ENCODE measurements around the gene DCK.

DCK gene

DNA sequence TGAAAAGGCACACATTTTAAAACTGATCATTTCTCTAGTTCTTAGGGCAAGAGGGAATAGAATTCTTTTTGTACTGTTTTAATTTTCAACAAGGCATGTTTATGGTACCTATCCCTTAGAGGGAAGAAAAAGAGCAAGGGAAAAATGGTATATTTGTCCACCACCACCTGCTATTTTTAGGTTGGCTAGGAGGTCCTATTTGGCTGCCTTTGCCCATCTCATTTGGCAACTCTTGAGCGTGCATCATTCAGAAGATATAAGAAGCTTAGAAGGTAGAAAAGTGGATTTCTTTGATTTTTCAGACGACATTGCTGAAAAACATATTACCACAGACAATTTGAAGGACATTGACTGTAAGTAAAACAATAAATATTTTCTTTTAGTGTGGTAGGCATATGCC, 69.0 kb downstream of the DCK start:
- H2BK120ac ChIP-seq (ENCODE audit: insufficient read depth, low read length, poor library complexity) = no peak overlapping the region
- H2AK5ac ChIP-seq (ENCODE audit: low read length) = no peak overlapping the region
- no peaks in the 10 kb centered on the region for H3K79me2 ChIP-seq (ENCODE audit: control insufficient read depth, insufficient read depth, low read length, poor library complexity)
- no peaks in the 10 kb centered on the region for H3K4me1 ChIP-seq (ENCODE audit: control insufficient read depth in 1 of 2, insufficient read depth in 2 of 2, low read length in 2 of 2)
- no peaks in the 10 kb centered on the region for H3K36me3 ChIP-seq (ENCODE audit: control insufficient read depth in 1 of 2, insufficient read depth in 2 of 2, low read length in 2 of 2)
- H3K14ac ChIP-seq (ENCODE audit: low read length) = no peak overlapping the region
- H3K4me3 ChIP-seq (ENCODE audit: low read depth, low read length) = no peak overlapping the region
- H3K79me1 ChIP-seq (ENCODE audit: low read length) = no peaks in the 10 kb centered on the region
- H4K12ac ChIP-seq (ENCODE audit: low read depth, low read length) = no peak overlapping the region
- no peak overlapping the region for H3K4ac ChIP-seq (ENCODE audit: low read depth, low read length)
- no peak overlapping the region for H2AFZ ChIP-seq (ENCODE audit: insufficient read depth, low read length, poor library complexity)
- H4K91ac ChIP-seq (ENCODE audit: low read depth, low read length) = no peak overlapping the region
- no peak overlapping the region for H3K23ac ChIP-seq (ENCODE audit: low read length)
- H3K18ac ChIP-seq (ENCODE audit: low read length) = no peak overlapping the region
- no peaks in the 10 kb centered on the region for H3K9me3 ChIP-seq (ENCODE audit: insufficient read depth, low read depth, low read length)
- H2BK5ac ChIP-seq (ENCODE audit: low read depth, low read length, poor library complexity) = no peak overlapping the region
- no peak overlapping the region for H3K4me2 ChIP-seq (ENCODE audit: low read length)
- DNase-seq = no peak
- no peak overlapping the region for H2BK12ac ChIP-seq (ENCODE audit: low read length)
- H3K27ac ChIP-seq (ENCODE audit: low read depth, low read length) = no peak overlapping the region
- no peak overlapping the region for H3K9ac ChIP-seq (ENCODE audit: low read length)
- H4K8ac ChIP-seq (ENCODE audit: low read depth, low read length) = no peak overlapping the region
- H3K27me3 ChIP-seq (ENCODE audit: insufficient read depth, low read length) = no peaks in the 10 kb centered on the region
- WGBS (ENCODE audit: extremely low coverage, insufficient coverage, insufficient read length) = no CpG with 5 or more reads among the region's 2 CpGs

DNA sequence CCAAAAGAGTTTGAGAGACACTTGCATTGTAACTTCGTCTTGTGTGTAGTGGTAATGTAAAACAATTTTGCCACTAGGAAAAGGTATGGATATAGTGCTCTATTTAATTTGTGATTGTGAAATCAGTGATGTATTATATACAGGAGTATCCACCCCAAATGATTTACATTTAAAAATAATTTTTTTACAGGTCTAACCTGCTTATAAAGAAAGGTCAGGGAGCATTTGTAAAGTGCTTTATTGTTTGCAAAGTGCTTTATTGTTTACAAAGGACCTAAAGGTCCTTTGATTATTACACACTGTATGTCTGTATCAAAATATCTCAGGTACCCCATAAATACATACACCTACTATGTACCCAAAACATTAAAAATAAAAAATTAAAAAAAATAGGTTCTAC, 70.3 kb downstream of the DCK start:
- H3K9ac ChIP-seq (ENCODE audit: low read length) = no peak overlapping the region
- H3K4me1 ChIP-seq (ENCODE audit: control insufficient read depth in 1 of 2, insufficient read depth in 2 of 2, low read length in 2 of 2) = no peaks in the 10 kb centered on the region
- H2AK5ac ChIP-seq (ENCODE audit: low read length) = no peak overlapping the region
- H3K14ac ChIP-seq (ENCODE audit: low read length) = no peak overlapping the region
- H3K36me3 ChIP-seq (ENCODE audit: control insufficient read depth in 1 of 2, insufficient read depth in 2 of 2, low read length in 2 of 2) = no peaks in the 10 kb centered on the region
- H3K18ac ChIP-seq (ENCODE audit: low read length) = no peak overlapping the region
- H2BK5ac ChIP-seq (ENCODE audit: low read depth, low read length, poor library complexity) = no peak overlapping the region
- H2BK120ac ChIP-seq (ENCODE audit: insufficient read depth, low read length, poor library complexity) = no peak overlapping the region
- H3K79me2 ChIP-seq (ENCODE audit: control insufficient read depth, insufficient read depth, low read length, poor library complexity) = no peaks in the 10 kb centered on the region
- H3K27me3 ChIP-seq (ENCODE audit: insufficient read depth, low read length) = no peaks in the 10 kb centered on the region
- H2BK12ac ChIP-seq (ENCODE audit: low read length) = no peak overlapping the region
- H3K27ac ChIP-seq (ENCODE audit: low read depth, low read length) = no peak overlapping the region
- H3K4me3 ChIP-seq (ENCODE audit: low read depth, low read length) = no peak overlapping the region
- no peak overlapping the region for H3K4me2 ChIP-seq (ENCODE audit: low read length)
- no peak overlapping the region for H3K4ac ChIP-seq (ENCODE audit: low read depth, low read length)
- H3K79me1 ChIP-seq (ENCODE audit: low read length) = no peaks in the 10 kb centered on the region
- H2AFZ ChIP-seq (ENCODE audit: insufficient read depth, low read length, poor library complexity) = no peak overlapping the region
- H3K9me3 ChIP-seq (ENCODE audit: insufficient read depth, low read depth, low read length) = no peaks in the 10 kb centered on the region
- H4K8ac ChIP-seq (ENCODE audit: low read depth, low read length) = no peak overlapping the region
- DNase-seq = no peak
- no peak overlapping the region for H4K91ac ChIP-seq (ENCODE audit: low read depth, low read length)
- no peak overlapping the region for H4K12ac ChIP-seq (ENCODE audit: low read depth, low read length)
- H3K23ac ChIP-seq (ENCODE audit: low read length) = no peak overlapping the region
- WGBS (ENCODE audit: extremely low coverage, insufficient coverage, insufficient read length) = no CpG with 5 or more reads among the region's 1 CpG

DNA sequence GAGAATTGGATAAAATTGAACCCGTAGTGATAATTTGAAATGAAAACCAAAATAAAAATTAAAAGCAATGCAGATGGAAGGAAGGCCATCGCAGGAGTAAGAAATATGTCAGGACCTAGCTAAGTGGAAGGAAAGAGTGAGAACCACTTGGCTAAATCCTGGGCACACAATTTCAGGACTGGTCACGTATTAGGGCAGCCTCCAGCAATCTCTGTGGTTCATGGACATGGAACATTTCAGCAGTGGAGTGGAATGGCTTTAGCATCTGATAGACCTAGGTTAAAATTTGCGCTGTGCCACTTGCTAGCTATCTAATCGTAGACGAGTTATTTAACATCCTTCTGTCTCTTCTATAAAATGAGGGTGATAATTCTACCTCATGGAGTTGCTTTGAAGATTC, 71.1 kb downstream of the DCK start:
- Histone ChIP-seq H4K91ac (ENCODE audit: low read depth, low read length) (no peak overlapping the region), H3K36me3 (ENCODE audit: control insufficient read depth in 1 of 2, insufficient read depth in 2 of 2, low read length in 2 of 2) (no peaks in the 10 kb centered on the region), H4K8ac (ENCODE audit: low read depth, low read length) (no peak overlapping the region), H2AK5ac (ENCODE audit: low read length) (no peak overlapping the region), H3K4me2 (ENCODE audit: low read length) (no peak overlapping the region), H3K4ac (ENCODE audit: low read depth, low read length) (no peak overlapping the region), H3K27me3 (ENCODE audit: insufficient read depth, low read length) (no peaks in the 10 kb centered on the region), H3K18ac (ENCODE audit: low read length) (no peak overlapping the region), H3K23ac (ENCODE audit: low read length) (no peak overlapping the region), H2AFZ (ENCODE audit: insufficient read depth, low read length, poor library complexity) (no peak overlapping the region), H2BK5ac (ENCODE audit: low read depth, low read length, poor library complexity) (no peak overlapping the region), H3K4me1 (ENCODE audit: control insufficient read depth in 1 of 2, insufficient read depth in 2 of 2, low read length in 2 of 2) (no peaks in the 10 kb centered on the region), H3K4me3 (ENCODE audit: low read depth, low read length) (no peak overlapping the region), H2BK12ac (ENCODE audit: low read length) (no peak overlapping the region), H2BK120ac (ENCODE audit: insufficient read depth, low read length, poor library complexity) (no peak overlapping the region), H4K12ac (ENCODE audit: low read depth, low read length) (no peak overlapping the region), H3K9me3 (ENCODE audit: insufficient read depth, low read depth, low read length) (no peaks in the 10 kb centered on the region), H3K14ac (ENCODE audit: low read length) (no peak overlapping the region), H3K9ac (ENCODE audit: low read length) (no peak overlapping the region), H3K27ac (ENCODE audit: low read depth, low read length) (no peak overlapping the region), H3K79me1 (ENCODE audit: low read length) (no peaks in the 10 kb centered on the region), H3K79me2 (ENCODE audit: control insufficient read depth, insufficient read depth, low read length, poor library complexity) (no peaks in the 10 kb centered on the region)
- no peak for DNase-seq
- WGBS (ENCODE audit: extremely low coverage, insufficient coverage, insufficient read length) = 100% methylated on average over 1 of the region's 6 CpGs

DNA sequence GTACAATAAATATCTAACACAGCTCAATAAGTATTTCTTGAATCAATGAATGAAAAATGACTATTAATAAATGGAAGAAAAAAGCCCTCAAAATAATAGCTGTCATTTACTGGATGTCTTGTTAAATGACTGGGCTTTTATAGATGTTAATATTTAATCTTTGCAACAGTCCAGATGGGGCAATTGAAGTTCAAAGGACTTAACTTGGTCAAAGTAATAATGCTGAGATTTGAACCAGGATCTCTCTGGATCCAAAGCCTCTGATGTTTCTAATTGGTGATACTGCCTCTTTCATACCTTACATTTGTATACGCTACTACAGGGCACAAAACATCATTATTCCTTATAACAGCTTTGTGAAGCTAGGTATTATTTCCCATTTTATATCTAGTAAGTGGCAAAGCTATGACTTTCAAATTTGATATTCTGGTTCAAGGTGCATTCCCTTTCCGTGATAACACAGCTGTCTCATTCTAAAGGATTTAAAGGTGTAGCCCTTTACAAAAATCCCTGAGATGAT, 72.6 kb downstream of the DCK start:
- Histone ChIP-seq H3K79me2 (ENCODE audit: control insufficient read depth, insufficient read depth, low read length, poor library complexity) (no peaks in the 10 kb centered on the region), H3K27ac (ENCODE audit: low read depth, low read length) (no peak overlapping the region), H3K36me3 (ENCODE audit: control insufficient read depth in 1 of 2, insufficient read depth in 2 of 2, low read length in 2 of 2) (no peaks in the 10 kb centered on the region), H3K23ac (ENCODE audit: low read length) (no peak overlapping the region), H3K14ac (ENCODE audit: low read length) (no peak overlapping the region), H3K4me1 (ENCODE audit: control insufficient read depth in 1 of 2, insufficient read depth in 2 of 2, low read length in 2 of 2) (no peaks in the 10 kb centered on the region), H2BK120ac (ENCODE audit: insufficient read depth, low read length, poor library complexity) (no peak overlapping the region), H4K8ac (ENCODE audit: low read depth, low read length) (no peak overlapping the region), H3K4me3 (ENCODE audit: low read depth, low read length) (no peak overlapping the region), H3K4me2 (ENCODE audit: low read length) (no peak overlapping the region), H3K18ac (ENCODE audit: low read length) (no peak overlapping the region), H3K79me1 (ENCODE audit: low read length) (no peaks in the 10 kb centered on the region), H3K9ac (ENCODE audit: low read length) (no peak overlapping the region), H2BK12ac (ENCODE audit: low read length) (no peak overlapping the region), H2BK5ac (ENCODE audit: low read depth, low read length, poor library complexity) (no peak overlapping the region), H3K4ac (ENCODE audit: low read depth, low read length) (no peak overlapping the region), H4K12ac (ENCODE audit: low read depth, low read length) (no peak overlapping the region), H3K27me3 (ENCODE audit: insufficient read depth, low read length) (no peaks in the 10 kb centered on the region), H2AK5ac (ENCODE audit: low read length) (no peak overlapping the region), H2AFZ (ENCODE audit: insufficient read depth, low read length, poor library complexity) (no peak overlapping the region), H4K91ac (ENCODE audit: low read depth, low read length) (no peak overlapping the region), H3K9me3 (ENCODE audit: insufficient read depth, low read depth, low read length) (no peaks in the 10 kb centered on the region)
- DNase-seq = no peak
- WGBS (ENCODE audit: extremely low coverage, insufficient coverage, insufficient read length) = no CpG with 5 or more reads among the region's 2 CpGs
